SH-SY5Y (cell line): ENCODE data around the gene CLSTN2.

Experiments used
- GATA2 ChIP-seq: IDR thresholded peaks from 2 replicates; pipeline ENCODE4 v1.6.1; 2011; ENCODE audit warnings: mild to moderate bottlenecking, low read depth, low read length
- GATA3 ChIP-seq: IDR thresholded peaks from 2 replicates; pipeline ENCODE4 v1.6.1; 2011; ENCODE audit warnings: low read depth, mild to moderate bottlenecking, low read length, moderate library complexity

DNA sequence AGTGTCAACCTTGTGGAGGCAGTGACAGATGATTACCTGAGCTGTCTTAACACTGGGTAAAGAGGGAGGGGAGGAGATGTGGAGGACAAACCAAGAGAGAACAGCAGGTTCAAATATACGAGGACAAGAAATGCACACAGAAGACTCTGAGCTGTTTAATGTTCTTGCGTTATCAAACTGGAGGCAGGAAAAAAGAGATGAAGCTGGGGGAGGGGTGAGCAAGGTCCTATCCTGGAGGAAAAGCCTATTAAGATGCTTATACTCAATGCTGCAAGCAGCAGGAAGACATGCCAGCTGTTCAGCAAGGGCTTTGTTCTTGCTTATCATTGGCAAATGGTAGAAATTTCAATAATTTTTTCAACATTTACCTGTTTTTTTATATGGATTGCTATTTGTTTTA, 397.1 kb downstream of the CLSTN2 start:
- no peak for TF ChIP-seq GATA2
- no peak for TF ChIP-seq GATA3
